Measurements from ENCODE around the gene SLC8A2.

SLC8A2 gene

DNA sequence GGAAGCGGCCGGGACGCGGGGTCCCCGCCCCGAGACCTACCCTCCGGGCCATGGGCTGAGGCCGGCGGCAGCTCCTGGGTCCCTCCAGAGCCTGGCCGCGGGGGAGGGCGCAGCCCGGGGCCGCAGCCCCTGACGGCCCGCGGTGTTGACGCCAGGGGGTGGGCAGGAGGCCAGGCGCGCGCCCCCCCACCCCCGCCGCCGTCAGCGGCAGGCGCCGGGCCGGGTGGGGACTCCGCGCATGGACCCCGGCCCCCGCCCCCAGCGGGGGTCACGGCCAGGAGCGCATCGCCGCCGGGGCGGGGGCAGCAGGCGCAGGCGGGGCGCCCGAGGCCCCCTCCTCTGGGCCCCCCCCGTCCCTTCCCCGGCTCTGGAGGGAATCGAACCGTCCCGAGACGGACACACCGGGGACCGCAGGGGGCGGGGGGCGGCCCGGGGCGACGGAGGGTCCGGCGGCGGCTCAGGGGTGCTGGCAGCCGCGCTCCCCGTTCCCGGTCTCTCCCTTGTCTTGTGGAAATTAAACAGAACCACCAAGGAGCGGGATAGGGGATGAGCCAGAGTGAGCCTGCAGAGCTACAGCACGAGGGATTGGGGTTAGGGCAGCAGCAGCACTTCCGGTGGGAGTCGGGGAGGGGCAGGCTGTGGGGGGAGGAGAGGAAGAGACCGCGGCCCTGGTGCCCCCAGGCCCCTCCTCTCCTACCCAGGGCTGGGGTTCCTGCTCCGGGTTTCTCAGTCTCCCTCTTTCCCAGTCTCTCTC lies 52.5 kb downstream of the SLC8A2 start, which contains the start of gene MEIS3:
MEIS3 (minus strand) TSS at position 498 of the 754 bp plus-strand sequence; CDS start at position 52, 446 bp downstream.
- TF ChIP-seq CTCF (IDR thresholded peaks at IDR 0.05; ENCODE audit: extremely low read depth, missing control alignments) = no peak

GRCh38 chr19:47418692-47419029 lies 53.0 kb downstream of the SLC8A2 start:
- no peak for TF ChIP-seq CTCF (IDR thresholded peaks at IDR 0.05; ENCODE audit: extremely low read depth, missing control alignments)
- no peak for DNase-seq (ENCODE audit: low spot score)

More for the DNA sequence above, 52.5 kb downstream of the SLC8A2 start, which contains the start of gene MEIS3:
- no peak for DNase-seq (ENCODE audit: low spot score)

DNA sequence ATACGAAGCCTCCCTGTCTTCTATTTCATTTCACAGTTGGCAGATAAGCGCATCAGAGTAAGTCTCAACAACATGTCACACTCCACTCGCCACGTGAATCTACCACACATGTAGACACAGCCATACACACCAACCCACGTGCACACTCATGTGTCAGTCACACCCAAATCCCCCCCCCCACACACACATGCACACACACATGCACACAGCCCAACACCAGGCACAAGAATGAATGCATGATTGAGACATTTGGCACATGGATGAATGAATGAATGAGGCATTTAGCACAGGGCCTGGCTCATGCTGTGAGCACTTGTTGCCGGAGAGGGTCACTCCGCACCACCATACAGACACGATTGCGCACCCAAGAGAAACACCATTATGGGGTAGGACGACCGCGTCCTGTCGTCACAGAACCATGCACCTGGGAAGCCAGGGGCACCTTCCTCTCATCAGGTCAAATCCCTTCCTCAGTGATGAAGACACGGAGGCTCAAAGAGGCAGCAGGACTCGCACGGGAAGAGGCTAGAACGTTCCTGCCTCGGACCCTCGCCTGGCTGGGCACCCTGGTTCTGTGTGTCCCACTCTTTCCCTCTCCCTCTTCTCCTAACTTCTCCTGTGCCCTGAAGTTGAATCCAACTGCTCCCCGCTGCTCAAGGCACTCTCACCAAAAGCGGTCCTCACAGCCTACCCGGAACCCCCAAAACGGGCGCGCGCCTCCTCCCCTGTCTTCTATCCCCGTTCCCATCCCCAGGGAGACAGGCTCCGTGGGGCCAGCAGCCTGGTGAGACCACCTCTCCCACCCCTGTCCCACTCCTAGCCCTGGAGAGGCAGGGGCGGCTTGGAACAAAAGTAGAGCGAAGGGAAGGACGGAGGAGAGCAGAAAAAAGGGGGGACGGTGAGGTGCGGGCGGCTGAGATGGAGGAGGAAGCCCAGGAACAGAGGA lies 53.7 kb downstream of the SLC8A2 start:
- no peak for TF ChIP-seq CTCF (IDR thresholded peaks at IDR 0.05; ENCODE audit: extremely low read depth, missing control alignments)
- no peak for DNase-seq (ENCODE audit: low spot score)

- DNase-seq (ENCODE audit: low spot score) = no peak
- TF ChIP-seq CTCF (IDR thresholded peaks at IDR 0.05; ENCODE audit: extremely low read depth, missing control alignments) = no peak
Measured at GRCh38 chr19:47417107-47417745, 54.5 kb downstream of the SLC8A2 start.

DNA sequence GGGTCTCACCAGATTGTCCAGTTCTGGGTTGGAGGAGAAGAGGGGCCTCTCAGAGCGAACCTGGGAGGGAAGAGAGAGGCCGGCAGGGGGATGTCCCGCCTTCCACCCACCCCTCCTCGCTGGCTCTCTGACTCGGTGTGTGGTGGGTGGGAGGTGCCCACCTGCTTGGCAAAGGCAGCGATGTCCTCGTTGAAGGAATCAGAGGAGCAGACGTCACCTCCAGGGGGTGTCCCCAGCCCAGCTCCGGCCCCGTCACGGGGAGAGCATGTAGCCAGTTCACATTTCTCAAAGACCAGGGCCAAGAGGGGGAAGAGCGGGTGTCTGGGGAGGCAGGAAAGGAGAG lies 55.1 kb downstream of the SLC8A2 start:
- no peak for DNase-seq (ENCODE audit: low spot score)
- no peak for TF ChIP-seq CTCF (IDR thresholded peaks at IDR 0.05; ENCODE audit: extremely low read depth, missing control alignments)

DNA sequence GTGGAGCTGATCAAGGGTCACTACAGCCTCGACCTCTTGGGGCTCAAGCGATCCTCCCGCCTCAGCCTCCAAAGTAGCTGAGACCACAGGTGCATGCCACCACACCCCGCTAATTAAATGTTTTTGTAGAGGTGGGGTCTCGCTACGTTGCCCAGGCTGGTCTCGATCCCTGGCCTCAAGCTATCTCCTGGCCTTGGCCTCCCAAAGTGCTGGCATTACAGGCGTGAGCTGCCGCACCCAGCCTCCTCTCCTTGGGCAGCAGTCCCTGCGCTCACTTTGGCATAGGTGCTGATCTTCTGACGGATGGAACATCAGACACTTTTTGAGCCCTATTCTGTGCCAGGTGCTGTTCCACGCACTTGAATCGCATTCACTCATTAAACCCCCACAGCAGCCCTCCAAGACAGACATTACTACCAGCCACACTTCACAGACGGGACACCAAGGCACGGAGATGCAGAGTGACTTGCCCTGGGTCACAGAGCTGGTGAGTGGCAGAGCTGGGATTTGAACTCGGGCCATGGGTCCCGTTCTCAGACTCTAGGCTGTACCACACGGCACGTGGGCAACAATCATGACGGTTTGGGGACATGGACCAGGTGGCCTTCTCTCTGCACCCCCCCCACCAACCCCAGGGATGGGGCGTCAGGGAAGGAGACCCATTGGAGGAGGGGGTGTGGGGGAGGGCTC lies 55.6 kb downstream of the SLC8A2 start:
- no peak for DNase-seq (ENCODE audit: low spot score)

More for the DNA sequence above, 55.6 kb downstream of the SLC8A2 start:
- no peak for TF ChIP-seq CTCF (IDR thresholded peaks at IDR 0.05; ENCODE audit: extremely low read depth, missing control alignments)
